ENCODE results near the gene FBXL17.

Gene FBXL17

DNA sequence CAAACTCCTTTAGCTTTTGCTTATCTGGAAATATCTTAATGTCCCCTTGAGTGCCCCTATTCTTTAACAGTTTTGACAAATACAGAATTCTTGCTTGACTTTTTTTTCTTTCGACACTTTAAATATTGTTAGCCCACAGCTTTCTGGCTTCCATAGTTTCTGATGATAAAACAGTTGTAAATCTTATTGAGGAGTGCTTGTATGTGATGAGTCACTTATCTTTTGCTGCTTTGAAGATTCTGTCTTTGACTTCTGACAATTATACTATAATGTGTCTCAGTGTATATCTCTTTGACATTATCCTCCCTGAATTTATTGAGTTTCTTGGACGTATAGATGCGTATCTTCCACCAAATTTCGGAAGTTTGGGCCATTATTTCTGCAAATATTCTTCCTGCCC lies 21.6 kb downstream of the FBXL17 start:
- H3K27me3 Mint-ChIP-seq (ENCODE audit: low read depth): no peaks in the 10 kb centered on the region
- no peak overlapping the region for H3K27ac Mint-ChIP-seq
- no peaks in the 10 kb centered on the region for H3K9me3 Mint-ChIP-seq
- H3K4me3 Mint-ChIP-seq: no peak overlapping the region
- no peaks in the 10 kb centered on the region for H3K4me1 Mint-ChIP-seq (ENCODE audit: low read depth)
- no peaks in the 10 kb centered on the region for H3K36me3 Mint-ChIP-seq (ENCODE audit: low read depth)

DNA sequence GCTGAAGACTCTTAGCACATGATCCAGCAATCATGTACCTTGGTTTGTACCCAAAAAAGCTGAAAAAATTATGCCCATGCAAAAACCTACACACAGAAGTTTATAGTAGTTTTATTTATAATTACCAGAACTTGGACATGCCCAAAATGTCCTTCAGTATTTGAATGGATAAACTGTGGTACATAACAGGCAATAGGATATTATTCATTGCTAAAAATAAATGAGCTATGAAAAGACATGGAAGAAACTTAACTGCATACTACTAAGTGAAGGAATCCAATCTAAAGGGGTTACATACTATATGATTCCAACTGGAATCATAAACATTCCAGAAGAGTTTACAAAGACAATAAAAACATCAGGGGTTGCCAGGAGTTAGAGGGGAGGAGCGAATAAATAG lies 25.6 kb downstream of the FBXL17 start:
- Mint-ChIP-seq H3K9me3 (no peaks in the 10 kb centered on the region), H3K4me1 (ENCODE audit: low read depth) (no peaks in the 10 kb centered on the region), H3K4me3 (no peak overlapping the region), H3K27ac (no peak overlapping the region), H3K27me3 (ENCODE audit: low read depth) (no peaks in the 10 kb centered on the region), H3K36me3 (ENCODE audit: low read depth) (no peaks in the 10 kb centered on the region)

DNA sequence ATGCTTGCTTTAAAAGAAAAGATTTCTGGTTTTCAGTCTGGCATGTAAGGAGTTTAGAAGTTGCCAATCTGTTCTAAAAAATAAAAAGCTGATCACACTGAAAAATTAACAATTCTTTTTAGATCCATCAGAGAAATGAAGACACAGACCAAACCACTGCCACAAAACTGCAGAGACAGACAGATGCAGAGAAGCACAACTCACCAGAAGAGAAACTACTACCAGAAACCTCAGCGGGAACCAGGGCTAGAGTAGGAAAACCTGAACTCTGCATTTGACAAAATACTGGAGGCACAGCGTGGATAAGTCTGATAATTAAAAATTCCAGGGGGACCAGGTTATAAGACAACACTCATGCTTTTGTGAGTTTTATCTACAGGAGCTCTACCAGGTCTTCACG lies 28.8 kb downstream of the FBXL17 start:
- H3K27me3 Mint-ChIP-seq (ENCODE audit: low read depth): no peaks in the 10 kb centered on the region
- no peaks in the 10 kb centered on the region for H3K9me3 Mint-ChIP-seq
- H3K4me3 Mint-ChIP-seq: no peak overlapping the region
- no peaks in the 10 kb centered on the region for H3K4me1 Mint-ChIP-seq (ENCODE audit: low read depth)
- H3K27ac Mint-ChIP-seq: no peak overlapping the region
- H3K36me3 Mint-ChIP-seq (ENCODE audit: low read depth): no peaks in the 10 kb centered on the region

DNA sequence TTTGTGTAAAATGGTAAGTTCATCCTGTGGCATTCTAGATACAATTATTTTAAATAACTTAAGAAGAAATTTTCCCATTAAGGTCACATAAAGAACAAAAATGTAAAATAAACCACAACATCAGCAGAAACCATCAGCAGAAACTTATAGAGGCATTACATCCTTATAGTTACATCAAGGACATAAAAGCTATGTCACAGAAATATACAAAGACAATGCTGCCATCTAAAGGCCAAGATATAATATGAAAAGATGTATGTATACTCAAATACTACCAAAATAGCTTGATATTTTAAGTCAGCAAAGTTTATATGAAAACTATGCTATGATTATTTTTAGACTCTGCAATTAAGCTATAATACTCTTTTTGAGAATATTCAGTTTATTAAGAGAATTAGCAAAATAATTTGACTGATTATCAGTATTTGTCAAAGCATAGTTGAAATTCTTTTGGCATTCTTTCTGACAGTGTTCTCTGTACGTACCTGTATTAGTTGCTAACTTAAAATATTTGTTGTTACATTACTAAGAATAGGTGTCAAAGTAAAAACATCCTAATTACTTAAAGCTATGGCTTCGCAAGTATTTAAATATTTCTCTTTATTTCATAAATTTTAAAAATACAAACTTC lies 36.2 kb downstream of the FBXL17 start:
- no peaks in the 10 kb centered on the region for H3K4me1 Mint-ChIP-seq (ENCODE audit: low read depth)
- H3K9me3 Mint-ChIP-seq: no peaks in the 10 kb centered on the region
- no peaks in the 10 kb centered on the region for H3K27me3 Mint-ChIP-seq (ENCODE audit: low read depth)
- no peak overlapping the region for H3K4me3 Mint-ChIP-seq
- no peak overlapping the region for H3K27ac Mint-ChIP-seq
- H3K36me3 Mint-ChIP-seq (ENCODE audit: low read depth): no peaks in the 10 kb centered on the region

DNA sequence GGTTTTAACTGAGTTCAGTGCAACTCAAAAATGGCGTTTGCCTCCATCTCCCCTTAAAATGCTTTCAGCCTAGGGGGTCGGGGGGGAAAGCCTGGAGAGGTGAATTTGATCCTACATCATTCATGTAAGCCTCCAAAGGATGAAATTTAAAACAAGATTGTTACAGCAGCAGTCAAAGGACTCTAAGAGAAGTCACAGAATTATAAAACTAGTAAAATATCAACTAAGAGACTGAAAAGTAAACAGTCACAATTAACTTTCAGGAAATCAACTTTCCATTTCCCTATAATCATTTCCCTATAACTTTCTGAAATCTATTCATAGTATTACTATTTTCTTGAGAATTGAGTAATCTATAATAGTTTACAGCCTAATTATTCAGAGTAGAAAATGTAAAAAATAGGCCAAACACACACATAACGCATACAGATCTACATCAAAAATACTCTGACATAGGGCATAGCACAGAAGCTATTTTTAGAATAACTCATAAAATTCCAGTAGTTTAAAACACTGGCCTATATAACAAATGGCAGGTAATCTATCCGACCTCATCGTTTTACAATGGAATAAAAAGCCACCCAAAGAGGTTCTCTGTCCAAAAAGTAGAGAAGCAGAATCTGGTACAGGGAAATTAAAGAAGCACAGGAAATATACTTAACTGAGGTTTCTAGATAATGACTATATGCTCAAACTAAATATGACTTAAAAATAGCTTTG lies 37.6 kb downstream of the FBXL17 start:
- H3K4me1 Mint-ChIP-seq (ENCODE audit: low read depth): no peaks in the 10 kb centered on the region
- no peaks in the 10 kb centered on the region for H3K9me3 Mint-ChIP-seq
- H3K27me3 Mint-ChIP-seq (ENCODE audit: low read depth): no peaks in the 10 kb centered on the region
- no peaks in the 10 kb centered on the region for H3K36me3 Mint-ChIP-seq (ENCODE audit: low read depth)
- H3K27ac Mint-ChIP-seq: no peak overlapping the region
- H3K4me3 Mint-ChIP-seq: no peak overlapping the region

DNA sequence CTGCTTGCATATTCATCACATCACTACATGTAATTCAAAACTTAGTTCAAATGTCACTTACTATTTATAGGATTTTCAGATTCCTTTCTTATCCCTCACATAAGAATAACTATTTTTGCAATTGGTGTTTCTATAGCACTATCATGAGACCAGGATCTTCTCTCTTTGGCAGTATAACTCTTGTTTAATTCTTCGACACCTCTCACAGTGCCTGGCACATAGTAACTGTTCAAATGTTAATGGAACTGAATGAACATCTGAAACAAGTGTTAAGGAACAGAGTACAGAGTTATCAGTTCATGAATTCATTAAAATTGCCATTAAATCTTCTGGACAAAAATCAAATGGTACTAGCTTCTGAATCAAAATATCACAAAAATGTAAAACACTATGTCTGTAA lies 40.0 kb downstream of the FBXL17 start:
- Mint-ChIP-seq H3K27me3 (ENCODE audit: low read depth) (no peaks in the 10 kb centered on the region), H3K27ac (no peak overlapping the region), H3K9me3 (no peaks in the 10 kb centered on the region), H3K4me1 (ENCODE audit: low read depth) (no peaks in the 10 kb centered on the region), H3K36me3 (ENCODE audit: low read depth) (no peaks in the 10 kb centered on the region), H3K4me3 (no peak overlapping the region)

DNA sequence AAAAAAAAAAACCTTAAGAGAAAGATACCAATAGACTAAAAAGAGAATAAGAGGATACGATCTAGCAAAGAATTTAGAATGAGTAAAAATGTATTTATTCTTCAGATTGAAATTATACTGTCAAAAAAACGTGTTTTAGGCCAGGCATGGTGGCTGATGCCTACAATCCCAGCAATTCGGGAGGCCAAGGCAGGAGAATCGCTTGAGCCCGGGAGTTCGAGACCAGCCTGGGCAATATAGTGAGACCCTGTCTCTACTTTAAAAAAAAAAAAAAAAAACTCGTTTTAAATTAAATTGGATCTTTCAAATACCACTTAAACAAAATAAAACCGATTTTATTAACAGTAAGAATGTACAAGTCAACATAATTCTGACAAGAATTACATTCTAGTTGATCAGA lies 41.8 kb downstream of the FBXL17 start:
- no peaks in the 10 kb centered on the region for H3K27me3 Mint-ChIP-seq (ENCODE audit: low read depth)

DNA sequence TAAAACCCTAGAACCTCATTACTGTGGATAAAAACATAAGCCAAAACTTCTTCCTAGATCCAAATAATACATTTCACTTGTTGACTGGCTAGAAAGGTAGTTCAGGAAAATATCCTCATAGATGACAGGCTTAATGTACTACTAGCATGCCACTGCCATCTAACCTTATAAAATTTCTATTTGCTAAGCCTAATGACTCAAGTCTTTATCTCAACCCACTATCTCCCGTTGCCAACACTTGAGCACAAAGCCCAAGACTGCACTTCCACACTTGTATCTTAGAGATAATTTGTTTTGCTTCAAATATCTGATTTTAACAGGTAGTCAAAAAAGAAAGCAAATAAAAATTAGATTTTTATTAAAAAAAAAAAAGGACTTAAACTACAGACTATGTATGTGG lies 42.7 kb downstream of the FBXL17 start:
- Mint-ChIP-seq H3K36me3 (ENCODE audit: low read depth) (no peaks in the 10 kb centered on the region), H3K27ac (no peak overlapping the region), H3K9me3 (no peaks in the 10 kb centered on the region), H3K27me3 (ENCODE audit: low read depth) (no peaks in the 10 kb centered on the region), H3K4me1 (ENCODE audit: low read depth) (no peaks in the 10 kb centered on the region), H3K4me3 (no peak overlapping the region)

More for the DNA sequence above, 41.8 kb downstream of the FBXL17 start:
- no peaks in the 10 kb centered on the region for H3K4me1 Mint-ChIP-seq (ENCODE audit: low read depth)
- H3K36me3 Mint-ChIP-seq (ENCODE audit: low read depth): no peaks in the 10 kb centered on the region
- H3K4me3 Mint-ChIP-seq: no peak overlapping the region
- no peak overlapping the region for H3K27ac Mint-ChIP-seq
- H3K9me3 Mint-ChIP-seq: no peaks in the 10 kb centered on the region

DNA sequence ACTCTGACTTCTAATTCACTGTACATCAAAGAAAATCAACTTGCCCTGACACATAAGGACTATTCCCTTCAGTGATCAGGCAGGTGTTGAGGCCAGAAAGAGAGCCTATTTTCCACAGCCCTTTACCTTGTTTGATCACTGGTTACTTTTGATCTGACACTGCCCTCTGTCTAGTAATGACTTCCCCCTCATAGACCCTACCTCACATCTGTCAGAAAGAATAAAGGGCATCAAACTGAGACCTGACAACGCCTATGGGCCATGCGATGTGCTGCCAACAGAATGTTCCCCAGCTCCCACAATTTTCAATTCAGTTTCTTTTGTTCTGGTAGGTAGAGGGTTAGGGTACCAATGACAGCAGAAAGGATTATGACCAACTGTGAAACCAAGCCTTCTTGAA lies 47.7 kb downstream of the FBXL17 start:
- H3K9me3 Mint-ChIP-seq: no peaks in the 10 kb centered on the region
- no peak overlapping the region for H3K27ac Mint-ChIP-seq
- no peaks in the 10 kb centered on the region for H3K36me3 Mint-ChIP-seq (ENCODE audit: low read depth)
- H3K4me1 Mint-ChIP-seq (ENCODE audit: low read depth): no peaks in the 10 kb centered on the region
- no peaks in the 10 kb centered on the region for H3K27me3 Mint-ChIP-seq (ENCODE audit: low read depth)
- no peak overlapping the region for H3K4me3 Mint-ChIP-seq

DNA sequence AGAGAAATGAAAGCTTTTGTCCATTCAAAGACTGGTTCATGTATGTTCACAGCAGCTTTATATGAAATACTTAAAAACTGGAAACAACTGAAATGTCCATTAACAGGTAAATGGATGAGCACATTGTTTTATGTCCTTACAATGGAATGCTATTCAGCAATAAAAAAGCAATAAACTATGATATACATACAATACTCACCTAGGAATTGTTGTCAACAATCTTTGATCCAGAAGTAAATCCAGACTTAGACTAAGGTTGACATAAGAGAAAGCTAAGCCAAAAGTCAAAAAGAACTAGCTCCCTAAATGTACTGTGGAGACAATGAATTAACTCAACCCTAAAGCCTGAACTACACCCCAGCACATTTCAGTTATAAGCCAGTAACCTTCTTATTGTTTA lies 54.9 kb downstream of the FBXL17 start:
- H3K4me3 Mint-ChIP-seq: no peak overlapping the region
- H3K27me3 Mint-ChIP-seq (ENCODE audit: low read depth): no peaks in the 10 kb centered on the region
- no peaks in the 10 kb centered on the region for H3K4me1 Mint-ChIP-seq (ENCODE audit: low read depth)
- H3K27ac Mint-ChIP-seq: no peak overlapping the region
- no peaks in the 10 kb centered on the region for H3K36me3 Mint-ChIP-seq (ENCODE audit: low read depth)
- no peaks in the 10 kb centered on the region for H3K9me3 Mint-ChIP-seq

DNA sequence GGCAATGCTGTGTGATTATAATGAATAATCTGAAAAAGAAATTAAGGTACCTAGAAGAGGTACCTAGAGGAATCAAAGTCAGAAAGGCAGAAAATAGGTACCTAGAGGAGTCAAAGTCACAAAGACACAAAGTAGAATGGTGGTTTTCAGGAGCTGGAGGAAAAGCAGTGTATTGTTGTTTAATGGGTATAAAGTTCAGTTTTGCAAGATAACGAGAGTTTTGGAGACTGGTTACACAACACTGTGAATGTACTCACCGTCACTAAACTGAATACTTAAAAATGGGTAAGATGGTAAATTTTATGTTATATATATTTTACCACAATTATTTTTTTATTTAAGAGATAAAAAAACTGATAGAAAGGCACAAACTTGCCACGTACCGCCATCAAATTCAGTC lies 57.0 kb downstream of the FBXL17 start:
- H3K4me1 Mint-ChIP-seq (ENCODE audit: low read depth): no peaks in the 10 kb centered on the region
- no peak overlapping the region for H3K27ac Mint-ChIP-seq
- H3K4me3 Mint-ChIP-seq: no peak overlapping the region
- no peaks in the 10 kb centered on the region for H3K27me3 Mint-ChIP-seq (ENCODE audit: low read depth)
- H3K36me3 Mint-ChIP-seq (ENCODE audit: low read depth): no peaks in the 10 kb centered on the region
- H3K9me3 Mint-ChIP-seq: no peaks in the 10 kb centered on the region

DNA sequence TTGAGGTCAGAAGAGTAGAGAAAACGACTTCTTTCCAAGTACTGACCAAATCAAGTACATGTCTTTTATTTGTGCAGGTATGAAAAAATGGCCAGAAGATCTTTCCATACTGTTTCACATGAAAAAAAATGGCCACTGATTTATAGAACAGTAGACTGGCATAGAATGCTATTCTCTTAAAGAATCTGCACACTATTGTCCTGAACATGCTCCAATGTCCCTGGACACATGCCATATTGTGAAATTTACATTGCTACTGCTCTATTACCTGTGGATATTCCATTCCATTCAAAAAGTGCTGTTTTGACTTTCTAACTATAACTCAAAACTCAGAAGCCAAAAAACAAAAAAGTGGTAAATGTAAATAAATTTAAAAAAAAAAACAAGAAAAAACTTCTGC lies 60.6 kb downstream of the FBXL17 start:
- H3K4me1 Mint-ChIP-seq (ENCODE audit: low read depth): no peaks in the 10 kb centered on the region
- no peaks in the 10 kb centered on the region for H3K36me3 Mint-ChIP-seq (ENCODE audit: low read depth)
- H3K27ac Mint-ChIP-seq: no peak overlapping the region
- H3K9me3 Mint-ChIP-seq: no peaks in the 10 kb centered on the region
- H3K4me3 Mint-ChIP-seq: no peak overlapping the region
- no peaks in the 10 kb centered on the region for H3K27me3 Mint-ChIP-seq (ENCODE audit: low read depth)

DNA sequence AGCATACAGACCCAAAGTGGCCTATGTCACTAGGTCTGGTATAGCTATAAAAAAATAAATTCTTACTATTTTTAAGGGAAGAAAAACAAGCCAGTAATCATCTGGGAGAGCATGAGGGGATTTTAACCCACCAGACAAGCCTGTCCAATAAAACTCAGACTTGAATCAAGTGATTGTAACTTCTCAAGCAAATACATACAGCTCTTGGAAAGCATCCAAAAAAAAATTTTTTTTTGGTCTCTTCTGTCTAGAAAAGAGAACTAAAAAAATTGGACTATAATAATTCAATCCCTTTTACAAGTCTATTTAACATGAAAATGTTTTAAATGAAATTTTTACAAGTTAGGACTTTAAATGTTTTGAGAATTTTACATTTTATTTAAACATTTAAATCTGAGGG lies 61.7 kb downstream of the FBXL17 start:
- Mint-ChIP-seq H3K36me3 (ENCODE audit: low read depth) (no peaks in the 10 kb centered on the region), H3K27ac (no peak overlapping the region), H3K9me3 (no peaks in the 10 kb centered on the region), H3K27me3 (ENCODE audit: low read depth) (no peaks in the 10 kb centered on the region), H3K4me3 (no peak overlapping the region), H3K4me1 (ENCODE audit: low read depth) (no peaks in the 10 kb centered on the region)

DNA sequence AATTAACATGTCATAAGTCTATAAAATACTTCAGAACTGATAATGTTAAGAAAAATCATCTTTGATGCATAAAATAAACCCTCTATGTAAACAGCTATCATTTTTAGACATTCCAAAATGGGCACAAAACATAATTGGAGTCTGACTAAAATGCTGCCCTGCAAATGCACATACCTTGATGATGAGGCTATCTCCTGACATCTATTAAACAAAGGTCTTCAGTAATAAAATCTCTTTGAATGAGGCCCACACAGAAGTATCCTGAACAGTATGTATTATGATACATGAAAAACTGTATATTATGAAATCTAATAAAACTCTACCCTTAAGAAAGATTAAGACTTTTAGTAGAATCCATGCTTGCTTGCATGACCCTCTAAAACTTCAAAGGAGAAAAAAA lies 66.1 kb downstream of the FBXL17 start:
- no peaks in the 10 kb centered on the region for H3K9me3 Mint-ChIP-seq
- H3K4me3 Mint-ChIP-seq: no peak overlapping the region
- no peaks in the 10 kb centered on the region for H3K27me3 Mint-ChIP-seq (ENCODE audit: low read depth)
- H3K27ac Mint-ChIP-seq: no peak overlapping the region
- no peaks in the 10 kb centered on the region for H3K36me3 Mint-ChIP-seq (ENCODE audit: low read depth)
- peaks cover 3% of the 10 kb centered on the region for H3K4me1 Mint-ChIP-seq (ENCODE audit: low read depth)

DNA sequence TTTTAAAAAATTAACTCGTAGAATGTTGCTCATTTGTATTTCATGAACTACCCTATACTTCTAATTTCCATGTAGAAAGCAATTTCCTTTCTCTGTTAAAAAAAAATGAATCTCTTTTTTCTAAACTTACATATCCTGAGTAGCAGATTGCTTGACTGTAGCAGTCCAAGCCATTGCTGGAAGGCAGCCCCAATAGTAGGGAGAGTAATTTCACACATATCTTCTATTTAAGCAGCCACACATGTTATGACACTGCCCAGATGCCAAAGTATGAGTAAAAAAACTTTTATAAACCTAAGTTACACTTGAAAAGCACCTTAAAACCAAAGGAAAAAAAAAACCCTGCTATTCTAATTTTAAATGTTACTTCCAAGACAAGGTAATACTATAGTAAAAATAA lies 69.6 kb downstream of the FBXL17 start:
- H3K9me3 Mint-ChIP-seq: no peaks in the 10 kb centered on the region
- no peaks in the 10 kb centered on the region for H3K27me3 Mint-ChIP-seq (ENCODE audit: low read depth)
- H3K27ac Mint-ChIP-seq: no peak overlapping the region
- H3K4me1 Mint-ChIP-seq (ENCODE audit: low read depth): peaks cover 3% of the 10 kb centered on the region
- H3K36me3 Mint-ChIP-seq (ENCODE audit: low read depth): no peaks in the 10 kb centered on the region
- no peak overlapping the region for H3K4me3 Mint-ChIP-seq

Data from T-helper 1 cell treated with Interleukin-12 subunit alpha and Interleukin-12 subunit beta and Interleukin-4 antibody, amounts not matched to agents 30 μg/mL and 1 μg/mL, for 36 hours (primary cell).